RWPE1 (cell line): ENCODE results near the gene TMEM52.

ENCODE experiments used
- CTCF ChIA-PET: fragments of 350-600 bp; sonication (Branson Sonifier 250); formaldehyde crosslinking; extraction: SDS; loops from one replicate; lab custom pipeline; 2021; lab: Yijun Ruan, JAX
- POLR2A ChIA-PET: fragments of 400-600 bp; formaldehyde crosslinking; extraction: SDS; loops from one replicate; lab custom pipeline; 2020; ENCODE audit warnings: antibody characterized with exemption; ENCODE audit not compliant: low non-redundant PET; lab: Yijun Ruan, JAX
- DNase-seq: peaks from one replicate; pipeline ENCODE4 v3.0.0; 2012; ENCODE audit warnings: low spot score
- H3K27ac ChIP-seq: fragments of 450-650 bp; 2 replicates; pipeline ENCODE4 v1.5.1; 2017
- CTCF ChIP-seq: fragments of 450-650 bp; conservative IDR thresholded peaks from 2 replicates; pipeline ENCODE4 v1.5.1; 2017; ENCODE audit warnings: low read depth, mild to moderate bottlenecking

Gene TMEM52

GRCh38 chr1:1950940-1951339 is 31.9 kb upstream of the TMEM52 start:
- no peak for DNase-seq
- ChIA-PET CTCF (interaction anchor here (0.6 kb wide), 1 partner anchor 372 kb away, joined by 4 read pairs; no protein-coding TSS in a partner anchor), POLR2A (no interaction called here)
- H3K27ac ChIP-seq = no peak overlapping the region
- TF ChIP-seq CTCF = no peak

- CTCF ChIA-PET = interaction anchor here (1.4 kb wide), 1 partner anchor 96 kb away, joined by 5 read pairs; no protein-coding TSS in a partner anchor
- POLR2A ChIA-PET = no interaction called here
- no peak for DNase-seq
- TF ChIP-seq CTCF = no peak
- H3K27ac ChIP-seq = no peak overlapping the region
Observed at GRCh38 chr1:1948783-1949182, 29.7 kb upstream of the TMEM52 start.

- CTCF ChIA-PET = interaction anchor here (1.4 kb wide), 1 partner anchor 97 kb away, joined by 5 read pairs; no protein-coding TSS in a partner anchor
Observed at GRCh38 chr1:1947493-1947892, 28.4 kb upstream of the TMEM52 start.

GRCh38 chr1:1946540-1946939 is 27.5 kb upstream of the TMEM52 start:
- POLR2A ChIA-PET = no interaction called here
- TF ChIP-seq CTCF = no peak
- DNase-seq = no peak
- H3K27ac ChIP-seq = no peak overlapping the region
- CTCF ChIA-PET = interaction anchor here (1.2 kb wide), 2 partner anchors 98 to 103 kb away, joined by 3 to 4 read pairs; no protein-coding TSS in a partner anchor

More at GRCh38 chr1:1947493-1947892, 28.4 kb upstream of the TMEM52 start:
- TF ChIP-seq CTCF = no peak
- no peak overlapping the region for H3K27ac ChIP-seq
- no peak for DNase-seq
- POLR2A ChIA-PET = no interaction called here

GRCh38 chr1:1945782-1946393 is 26.8 kb upstream of the TMEM52 start:
- no peak overlapping the region for H3K27ac ChIP-seq
- TF ChIP-seq CTCF = no peak
- POLR2A ChIA-PET = interaction anchor here (0.6 kb wide), 1 partner anchor 67 kb away, joined by 6 read pairs; no protein-coding TSS in a partner anchor
- CTCF ChIA-PET = interaction anchor here (1.2 to 4.2 kb wide), 3 partner anchors 99 to 103 kb away, joined by 3 to 27 read pairs (median 4); no protein-coding TSS in a partner anchor
- no peak for DNase-seq

GRCh38 chr1:1943834-1944570 is 24.9 kb upstream of the TMEM52 start:
- TF ChIP-seq CTCF = peak; percentile 91
- CTCF ChIA-PET = interaction anchor here (0.6 to 4.2 kb wide), 7 partner anchors 10 to 101 kb away, joined by 3 to 27 read pairs (median 3); no protein-coding TSS in a partner anchor
- POLR2A ChIA-PET = no interaction called here
- H3K27ac ChIP-seq = no peak overlapping the region
- peak; percentile 55 for DNase-seq
